Kidney epithelial cell (primary cell): ENCODE results near the gene ASTN1. TPM values are rescaled to one million over a fixed set of nuclear protein-coding genes. Genes with fewer than 3 reads are reported as not detected.

Source experiments
- DNase-seq: peaks from one replicate; pipeline ENCODE4 v3.0.0-alpha.2; 2010; ENCODE audit warnings: low read depth
- H3K27me3 ChIP-seq: 2 replicates; pipeline ENCODE4 v1.6.0; 2011; ENCODE audit warnings: low read length; ENCODE audit not compliant: control insufficient read depth, insufficient read depth
- H3K36me3 ChIP-seq: 2 replicates; pipeline ENCODE4 v1.5.1; 2011; ENCODE audit warnings: low read length; ENCODE audit not compliant: control insufficient read depth, insufficient read depth
- H3K4me3 ChIP-seq: 2 replicates; pipeline ENCODE4 v1.5.1; 2011; ENCODE audit warnings: low read depth, mild to moderate bottlenecking, control low read depth, low read length
- total RNA-seq: library from RNA; depleted of rRNA; stranded (reverse); fragments of >200 nt; gene quantifications from 2 replicates; pipeline ENCODE4 v1.2.3, GENCODE V29; 2015
- TF ChIP-seq, protein P1 (sequence below): IDR thresholded peaks from 2 replicates; pipeline ENCODE4 v1.5.1; 2011; ENCODE audit warnings: mild to moderate bottlenecking, moderate library complexity, low read length, control low read depth, inconsistent platforms; ENCODE audit not compliant: insufficient read depth, poor library complexity, severe bottlenecking

Gene ASTN1
- total RNA-seq, result 0.14 and 0.21 TPM in 2 replicates

DNA sequence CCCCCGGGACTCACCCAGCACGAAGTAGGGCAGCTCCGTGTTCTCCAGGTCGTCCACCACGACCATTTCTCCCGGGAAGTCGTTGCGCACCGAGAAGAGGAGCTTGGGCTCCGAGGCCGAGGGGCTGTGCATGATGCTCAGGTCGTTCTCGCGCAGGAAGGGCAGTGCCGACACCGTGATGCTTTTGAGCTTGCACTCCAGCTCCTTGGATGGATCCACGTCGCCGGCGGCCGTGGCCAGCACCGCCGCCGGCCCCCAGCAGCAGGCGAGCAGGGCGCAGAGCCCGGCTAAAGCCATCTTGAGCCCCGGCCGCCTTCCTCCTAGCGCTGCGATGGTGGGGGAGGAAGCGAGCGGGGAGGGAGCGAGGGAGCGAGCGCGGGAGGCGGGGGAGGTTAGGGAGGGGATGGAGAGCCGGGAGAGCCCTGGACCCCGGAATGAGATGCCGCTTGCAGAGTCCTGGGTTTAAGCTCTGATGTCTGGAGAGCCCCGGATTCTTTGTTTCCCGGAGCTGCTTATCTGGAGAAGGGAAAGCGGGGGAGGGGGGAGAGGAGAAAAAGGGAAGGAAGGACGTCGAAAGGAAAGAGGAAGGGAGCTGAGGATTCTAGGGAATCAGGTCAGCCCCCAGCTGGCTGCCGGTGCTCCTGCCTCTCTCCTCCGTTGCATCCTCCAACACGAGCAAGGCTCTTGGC, at the start of gene ASTN1:
ASTN1 (minus strand) TSS at position 333 of the 689 bp plus-strand sequence; CDS start at position 297, 36 bp downstream.
- DNase-seq, result no peak
- Histone ChIP-seq H3K27me3 (peaks cover 32% of the 10 kb centered on the region), H3K4me3 (peak within 1 kb of the TSS; percentile 23), H3K36me3 (no peaks in the 10 kb centered on the region)
- TF ChIP-seq, protein P1, sequence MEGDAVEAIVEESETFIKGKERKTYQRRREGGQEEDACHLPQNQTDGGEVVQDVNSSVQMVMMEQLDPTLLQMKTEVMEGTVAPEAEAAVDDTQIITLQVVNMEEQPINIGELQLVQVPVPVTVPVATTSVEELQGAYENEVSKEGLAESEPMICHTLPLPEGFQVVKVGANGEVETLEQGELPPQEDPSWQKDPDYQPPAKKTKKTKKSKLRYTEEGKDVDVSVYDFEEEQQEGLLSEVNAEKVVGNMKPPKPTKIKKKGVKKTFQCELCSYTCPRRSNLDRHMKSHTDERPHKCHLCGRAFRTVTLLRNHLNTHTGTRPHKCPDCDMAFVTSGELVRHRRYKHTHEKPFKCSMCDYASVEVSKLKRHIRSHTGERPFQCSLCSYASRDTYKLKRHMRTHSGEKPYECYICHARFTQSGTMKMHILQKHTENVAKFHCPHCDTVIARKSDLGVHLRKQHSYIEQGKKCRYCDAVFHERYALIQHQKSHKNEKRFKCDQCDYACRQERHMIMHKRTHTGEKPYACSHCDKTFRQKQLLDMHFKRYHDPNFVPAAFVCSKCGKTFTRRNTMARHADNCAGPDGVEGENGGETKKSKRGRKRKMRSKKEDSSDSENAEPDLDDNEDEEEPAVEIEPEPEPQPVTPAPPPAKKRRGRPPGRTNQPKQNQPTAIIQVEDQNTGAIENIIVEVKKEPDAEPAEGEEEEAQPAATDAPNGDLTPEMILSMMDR, result no peak

DNA sequence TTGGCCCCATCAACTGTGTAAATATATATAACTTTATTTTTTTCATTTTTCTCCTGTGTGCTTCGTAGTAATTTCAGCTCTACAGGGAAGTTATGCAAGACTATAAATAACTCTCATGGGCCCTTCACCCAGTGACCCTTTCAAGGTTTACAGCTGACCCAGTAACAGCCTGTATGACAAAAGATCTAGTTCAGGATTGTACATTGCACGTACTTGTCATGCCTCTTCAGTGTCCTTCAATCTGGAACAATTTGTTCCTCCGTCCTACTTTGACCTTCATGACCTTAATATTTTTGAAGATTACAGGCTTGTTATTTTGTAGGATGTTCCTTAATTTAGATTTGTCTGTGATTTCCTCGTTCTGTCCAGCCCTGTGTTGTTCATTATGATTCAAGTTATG, 46.7 kb upstream of the ASTN1 start:
- no peaks in the 10 kb centered on the region for H3K36me3 ChIP-seq
- no peak overlapping the region for H3K4me3 ChIP-seq
- no peaks in the 10 kb centered on the region for H3K27me3 ChIP-seq
- TF ChIP-seq, protein P1, result no peak
- no peak for DNase-seq

DNA sequence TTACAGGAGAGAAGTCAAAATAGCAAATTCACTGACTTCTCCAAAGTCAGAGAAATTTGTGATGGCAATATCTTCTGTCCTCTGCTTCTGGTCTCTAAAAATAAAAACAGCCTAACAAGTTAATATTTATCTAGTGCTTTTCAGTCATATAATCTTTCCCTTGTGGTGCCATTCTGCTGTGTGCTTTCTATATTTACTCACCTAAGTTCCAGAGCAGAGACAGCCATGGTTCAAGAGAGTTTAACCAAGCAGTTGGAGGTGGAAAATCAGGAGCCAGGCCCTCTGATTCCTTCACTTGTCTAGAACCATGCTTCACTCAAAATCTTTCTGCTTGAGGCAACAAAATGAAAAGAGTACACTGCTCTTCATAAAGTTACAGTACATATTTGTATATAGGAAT, 45.6 kb upstream of the ASTN1 start:
- no peaks in the 10 kb centered on the region for H3K36me3 ChIP-seq
- DNase-seq, result no peak
- no peaks in the 10 kb centered on the region for H3K27me3 ChIP-seq
- TF ChIP-seq, protein P1, result no peak
- no peak overlapping the region for H3K4me3 ChIP-seq

DNA sequence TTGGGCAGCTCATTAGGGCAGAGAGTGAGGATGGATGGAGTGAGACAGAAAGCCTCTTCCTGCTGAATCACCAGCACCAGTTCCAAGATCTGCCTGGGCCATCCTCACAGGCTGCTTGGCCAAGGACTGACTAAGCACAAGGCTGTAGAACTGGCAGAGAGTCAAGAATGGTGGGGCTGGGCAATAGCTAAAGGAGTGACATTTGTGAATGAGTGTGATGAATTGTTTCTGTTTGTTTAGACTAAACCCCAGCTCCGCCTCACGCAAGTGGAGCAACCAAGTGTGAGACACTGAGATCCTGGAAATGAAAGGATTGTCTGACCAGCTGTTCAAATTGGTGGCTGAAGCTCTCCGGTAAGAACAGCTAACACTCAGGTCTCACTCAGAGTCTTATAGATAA, 44.8 kb upstream of the ASTN1 start:
- peak; percentile 99 for DNase-seq

DNA sequence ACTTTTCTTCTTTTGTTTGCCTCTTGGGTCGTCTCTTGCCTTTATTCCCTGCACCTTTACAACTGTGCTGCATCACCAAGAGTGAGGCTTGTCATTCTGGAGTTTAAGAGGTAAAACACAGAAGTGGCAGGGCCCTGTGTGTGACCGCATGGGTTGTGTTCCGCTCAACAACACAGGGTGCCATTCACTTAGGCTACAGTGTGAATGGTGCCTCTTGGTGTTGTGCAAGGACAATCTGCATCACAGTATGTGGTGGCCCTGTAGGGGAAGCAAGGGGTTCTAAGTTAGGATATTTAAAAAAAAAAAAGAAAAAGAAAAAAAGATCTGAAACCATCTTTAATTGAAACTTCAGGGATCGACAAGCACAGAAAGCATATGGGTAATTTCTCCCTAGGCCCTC, 44.4 kb upstream of the ASTN1 start:
- Histone ChIP-seq H3K36me3 (no peaks in the 10 kb centered on the region), H3K27me3 (no peaks in the 10 kb centered on the region), H3K4me3 (no peak overlapping the region)
- TF ChIP-seq, protein P1, result no peak
- no peak for DNase-seq

More for the DNA sequence above, 44.8 kb upstream of the ASTN1 start:
- H3K4me3 ChIP-seq, result no peak overlapping the region
- no peaks in the 10 kb centered on the region for H3K27me3 ChIP-seq
- TF ChIP-seq, protein P1, result no peak
- H3K36me3 ChIP-seq, result no peaks in the 10 kb centered on the region
